GM23248 (cell line): ENCODE measurements around the gene TMC8.

Experiments used
- EZH2 ChIP-seq: fragments of 200-600 bp; sonication (generic); IDR thresholded peaks from 2 replicates; pipeline ENCODE4 v1.6.1; 2018; ENCODE audit warnings: antibody characterized with exemption, mild to moderate bottlenecking; ENCODE audit not compliant: insufficient read depth, poor library complexity, severe bottlenecking
- EZH2phosphoT487 ChIP-seq: fragments of 200-600 bp; sonication (generic); IDR thresholded peaks from 2 replicates; pipeline ENCODE4 v1.6.1; 2018; ENCODE audit warnings: antibody characterized with exemption, moderate library complexity, mild to moderate bottlenecking, low read depth; ENCODE audit not compliant: insufficient read depth

GRCh38 chr17:78106211-78106610, 24.4 kb upstream of the TMC8 start:
- no peak for TF ChIP-seq EZH2
- no peak for TF ChIP-seq EZH2phosphoT487
